Right lobe of liver (tissue), 4 donors: ENCODE results near the gene SCFD2.

Source experiments
- POLR2A ChIP-seq: fragments of 450-650 bp; IDR thresholded peaks from one replicate; pipeline ENCODE4 v1.6.1; 2017; ENCODE audit warnings: antibody characterized with exemption, mild to moderate bottlenecking
- TF ChIP-seq, protein P1 (sequence below), 4 donors: fragments of 200-600 bp in 3 of 4; fragments of 450-650 bp in 1 of 4; IDR thresholded peaks; one replicate each; pipeline versions ENCODE4 v1.5.1 to v1.8.0; 2016 to 2022; ENCODE audit warnings: antibody characterized with exemption in 4 of 4, mild to moderate bottlenecking in 2 of 4
- donor health status: DM: no; HTN: no; CAD: no.
- donor health status: DM: no; HTN: no; CAD: no.
- donor health status: DM: no; HTN: yes; CAD: no.

DNA sequence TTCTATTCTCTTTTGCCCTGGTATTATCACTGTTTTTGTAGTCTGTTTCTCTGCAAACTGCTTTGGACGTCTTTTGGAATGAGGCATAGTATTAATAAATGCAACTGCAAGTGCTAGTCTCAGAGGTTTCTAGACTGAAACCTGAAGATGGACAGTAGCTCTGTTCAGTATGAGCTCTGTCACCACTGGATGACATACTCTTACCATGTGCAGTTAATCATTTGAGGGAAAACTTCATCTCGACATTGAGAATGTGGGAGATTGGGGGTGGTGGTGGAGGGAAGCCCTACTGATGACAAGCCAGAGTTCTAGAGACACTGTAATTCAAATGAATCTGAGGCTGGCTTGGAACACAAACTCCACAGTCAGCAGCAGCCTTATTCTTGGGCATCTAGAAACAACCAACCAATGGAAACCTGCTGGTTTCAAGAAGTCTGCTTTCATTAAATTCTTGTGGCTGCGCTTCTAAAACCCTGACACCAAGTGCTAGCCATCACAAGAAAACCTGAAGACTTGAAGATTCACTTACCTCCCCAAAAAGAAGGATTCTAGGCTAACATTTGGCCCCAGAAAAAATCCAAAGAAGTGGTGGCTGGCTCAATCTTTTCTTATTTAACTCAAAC, 342.1 kb downstream of the SCFD2 start:
- TF ChIP-seq, protein P1, sequence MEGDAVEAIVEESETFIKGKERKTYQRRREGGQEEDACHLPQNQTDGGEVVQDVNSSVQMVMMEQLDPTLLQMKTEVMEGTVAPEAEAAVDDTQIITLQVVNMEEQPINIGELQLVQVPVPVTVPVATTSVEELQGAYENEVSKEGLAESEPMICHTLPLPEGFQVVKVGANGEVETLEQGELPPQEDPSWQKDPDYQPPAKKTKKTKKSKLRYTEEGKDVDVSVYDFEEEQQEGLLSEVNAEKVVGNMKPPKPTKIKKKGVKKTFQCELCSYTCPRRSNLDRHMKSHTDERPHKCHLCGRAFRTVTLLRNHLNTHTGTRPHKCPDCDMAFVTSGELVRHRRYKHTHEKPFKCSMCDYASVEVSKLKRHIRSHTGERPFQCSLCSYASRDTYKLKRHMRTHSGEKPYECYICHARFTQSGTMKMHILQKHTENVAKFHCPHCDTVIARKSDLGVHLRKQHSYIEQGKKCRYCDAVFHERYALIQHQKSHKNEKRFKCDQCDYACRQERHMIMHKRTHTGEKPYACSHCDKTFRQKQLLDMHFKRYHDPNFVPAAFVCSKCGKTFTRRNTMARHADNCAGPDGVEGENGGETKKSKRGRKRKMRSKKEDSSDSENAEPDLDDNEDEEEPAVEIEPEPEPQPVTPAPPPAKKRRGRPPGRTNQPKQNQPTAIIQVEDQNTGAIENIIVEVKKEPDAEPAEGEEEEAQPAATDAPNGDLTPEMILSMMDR (IDR thresholded peaks at IDR 0.05): no peak
- TF ChIP-seq POLR2A: no peak
